DOHH2 (cell line): ENCODE measurements around the gene CLSTN1.

Experiments used
- EZH2phosphoT487 ChIP-seq: fragments of 200-600 bp; sonication (generic); IDR thresholded peaks from 2 replicates; pipeline ENCODE4 v1.6.1; 2017; ENCODE audit warnings: borderline replicate concordance, mild to moderate bottlenecking, antibody characterized with exemption, low read length, moderate library complexity, mixed read lengths
- TF ChIP-seq, protein P1 (sequence below): fragments of 200-600 bp; sonication (generic); IDR thresholded peaks from one replicate; pipeline ENCODE4 v1.5.1; 2014; ENCODE audit warnings: antibody characterized with exemption, mild to moderate bottlenecking, low read depth, low read length; ENCODE audit not compliant: poor library complexity, severe bottlenecking

DNA sequence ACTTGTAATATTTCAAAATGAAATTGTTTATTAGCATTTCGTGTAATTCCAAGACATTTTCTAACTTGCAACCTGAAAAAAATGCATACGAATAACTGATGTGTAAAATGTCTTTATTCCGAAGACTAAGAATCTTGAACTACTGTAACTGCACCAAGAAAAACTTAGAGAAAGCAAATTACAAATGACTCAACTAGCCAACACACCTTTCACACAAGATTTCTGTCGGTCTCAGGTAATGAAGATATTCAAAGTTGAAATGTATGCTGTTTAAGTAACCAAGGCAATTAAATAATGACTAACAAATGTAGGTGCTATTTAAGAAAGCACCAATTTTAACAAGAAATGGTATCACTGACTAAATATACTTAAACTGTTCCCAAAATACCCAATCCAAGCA lies 2.1 kb downstream of the CLSTN1 start:
- TF ChIP-seq, protein P1, sequence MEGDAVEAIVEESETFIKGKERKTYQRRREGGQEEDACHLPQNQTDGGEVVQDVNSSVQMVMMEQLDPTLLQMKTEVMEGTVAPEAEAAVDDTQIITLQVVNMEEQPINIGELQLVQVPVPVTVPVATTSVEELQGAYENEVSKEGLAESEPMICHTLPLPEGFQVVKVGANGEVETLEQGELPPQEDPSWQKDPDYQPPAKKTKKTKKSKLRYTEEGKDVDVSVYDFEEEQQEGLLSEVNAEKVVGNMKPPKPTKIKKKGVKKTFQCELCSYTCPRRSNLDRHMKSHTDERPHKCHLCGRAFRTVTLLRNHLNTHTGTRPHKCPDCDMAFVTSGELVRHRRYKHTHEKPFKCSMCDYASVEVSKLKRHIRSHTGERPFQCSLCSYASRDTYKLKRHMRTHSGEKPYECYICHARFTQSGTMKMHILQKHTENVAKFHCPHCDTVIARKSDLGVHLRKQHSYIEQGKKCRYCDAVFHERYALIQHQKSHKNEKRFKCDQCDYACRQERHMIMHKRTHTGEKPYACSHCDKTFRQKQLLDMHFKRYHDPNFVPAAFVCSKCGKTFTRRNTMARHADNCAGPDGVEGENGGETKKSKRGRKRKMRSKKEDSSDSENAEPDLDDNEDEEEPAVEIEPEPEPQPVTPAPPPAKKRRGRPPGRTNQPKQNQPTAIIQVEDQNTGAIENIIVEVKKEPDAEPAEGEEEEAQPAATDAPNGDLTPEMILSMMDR: no peak
- no peak for TF ChIP-seq EZH2phosphoT487
